SU-DHL-6 (cell line): Measurements from ENCODE around the gene GFOD2.

Source experiments
- CTCF ChIP-seq: fragments of 200-600 bp; sonication (generic); IDR thresholded peaks from one replicate; pipeline ENCODE4 v1.5.1; 2017; ENCODE audit warnings: antibody characterized with exemption, mild to moderate bottlenecking, low read length, moderate library complexity; ENCODE audit not compliant: insufficient read depth, poor library complexity, severe bottlenecking
- EZH2phosphoT487 ChIP-seq: fragments of 200-600 bp; sonication (generic), shearing (Covaris generic); conservative IDR thresholded peaks from 2 replicates; pipeline ENCODE4 v1.6.1; 2018; ENCODE audit warnings: mild to moderate bottlenecking, antibody characterized with exemption, low read length, moderate library complexity, mixed read lengths

- TF ChIP-seq CTCF, result no peak
- TF ChIP-seq EZH2phosphoT487, result no peak
Measured at GRCh38 chr16:67734731-67735201, 15.7 kb upstream of the GFOD2 start.
